Osteocyte (in vitro differentiated cells): ENCODE measurements around the gene LSMEM2. TPM values are rescaled to one million over a fixed set of nuclear protein-coding genes. Genes with fewer than 3 reads are reported as not detected.

Experiments used
- DNase-seq: peaks from one replicate; pipeline ENCODE4 v3.0.0; 2021; ENCODE audit warnings: mixed read lengths; ENCODE audit not compliant: unreplicated experiment; ENCODE audit errors: extremely low spot score
- H3K27ac Mint-ChIP-seq: one replicate; pipeline ENCODE4 v1.8.0; 2021; ENCODE audit warnings: mild to moderate bottlenecking, mixed read lengths; ENCODE audit not compliant: unreplicated experiment
- H3K27me3 Mint-ChIP-seq: one replicate; pipeline ENCODE4 v1.8.0; 2021; ENCODE audit warnings: mixed read lengths; ENCODE audit not compliant: unreplicated experiment
- H3K36me3 Mint-ChIP-seq: one replicate; pipeline ENCODE4 v1.8.0; 2021; ENCODE audit warnings: mixed read lengths; ENCODE audit not compliant: unreplicated experiment
- H3K4me1 Mint-ChIP-seq: one replicate; pipeline ENCODE4 v1.8.0; 2021; ENCODE audit warnings: mixed read lengths; ENCODE audit not compliant: unreplicated experiment
- H3K4me3 Mint-ChIP-seq: one replicate; pipeline ENCODE4 v1.8.0; 2021; ENCODE audit warnings: mild to moderate bottlenecking, moderate library complexity, mixed read lengths; ENCODE audit not compliant: unreplicated experiment
- H3K9me3 Mint-ChIP-seq: one replicate; pipeline ENCODE4 v1.8.0; 2021; ENCODE audit warnings: mixed read lengths; ENCODE audit not compliant: unreplicated experiment
- CTCF ChIP-seq: fragments of 200-600 bp; sonication (generic); IDR thresholded peaks from 2 replicates; pipeline ENCODE4 v1.5.0; 2021; ENCODE audit warnings: antibody characterized with exemption, mild to moderate bottlenecking, moderate library complexity
- total RNA-seq: library from RNA; stranded (reverse); gene quantifications from 2 replicates; pipeline ENCODE4 v1.2.1, GENCODE V29; 2021

Gene LSMEM2
- total RNA-seq, 1 donor from 2014 or later, result not detected

GRCh38 chr3:50286322-50287227 lies 7.7 kb downstream of the LSMEM2 start:
- no peak overlapping the region for H3K27ac Mint-ChIP-seq
- H3K27me3 Mint-ChIP-seq, result no peaks in the 10 kb centered on the region

GRCh38 chr3:50287262-50287661 lies 8.4 kb downstream of the LSMEM2 start:
- no peak for TF ChIP-seq CTCF
- H3K27ac Mint-ChIP-seq, result no peak overlapping the region
- H3K27me3 Mint-ChIP-seq, result no peaks in the 10 kb centered on the region
- no peak overlapping the region for H3K4me3 Mint-ChIP-seq
- H3K4me1 Mint-ChIP-seq, result peaks cover 8% of the 10 kb centered on the region
- no peaks in the 10 kb centered on the region for H3K9me3 Mint-ChIP-seq
- DNase-seq, result no peak
- peaks cover 3% of the 10 kb centered on the region for H3K36me3 Mint-ChIP-seq

More at GRCh38 chr3:50286322-50287227, 7.7 kb downstream of the LSMEM2 start:
- Mint-ChIP-seq H3K4me3 (no peak overlapping the region), H3K36me3 (peaks cover 3% of the 10 kb centered on the region), H3K9me3 (no peaks in the 10 kb centered on the region), H3K4me1 (peaks cover 7% of the 10 kb centered on the region)
- no peak for TF ChIP-seq CTCF
- no peak for DNase-seq

- Mint-ChIP-seq H3K4me1 (peaks cover 14% of the 10 kb centered on the region), H3K4me3 (no peak overlapping the region), H3K27ac (no peak overlapping the region), H3K27me3 (no peaks in the 10 kb centered on the region), H3K9me3 (no peaks in the 10 kb centered on the region), H3K36me3 (peaks cover 3% of the 10 kb centered on the region)
- no peak for TF ChIP-seq CTCF
- no peak for DNase-seq
Measured at GRCh38 chr3:50288387-50289007, 9.6 kb downstream of the LSMEM2 start.

- Mint-ChIP-seq H3K27ac (no peak overlapping the region), H3K9me3 (no peaks in the 10 kb centered on the region), H3K4me3 (no peak overlapping the region), H3K27me3 (no peaks in the 10 kb centered on the region), H3K4me1 (peaks cover 14% of the 10 kb centered on the region), H3K36me3 (peaks cover 3% of the 10 kb centered on the region)
- DNase-seq, result no peak
- no peak for TF ChIP-seq CTCF
Measured at GRCh38 chr3:50289130-50289529, 10.2 kb downstream of the LSMEM2 start.

GRCh38 chr3:50290161-50290641 lies 11.3 kb downstream of the LSMEM2 start:
- DNase-seq, result no peak
- Mint-ChIP-seq H3K27me3 (no peaks in the 10 kb centered on the region), H3K4me1 (peaks cover 14% of the 10 kb centered on the region), H3K9me3 (no peaks in the 10 kb centered on the region), H3K36me3 (peaks cover 3% of the 10 kb centered on the region), H3K4me3 (no peak overlapping the region), H3K27ac (no peak overlapping the region)
- no peak for TF ChIP-seq CTCF
